Measurements from ENCODE around the gene GCAT. TPM values are rescaled to one million over a fixed set of nuclear protein-coding genes. Genes with fewer than 3 reads are reported as not detected.

GCAT gene
- polyA plus RNA-seq, 3 donors: 0.56 to 1.9 (median 1.1) TPM

- H3K4me2 ChIP-seq (replicated peaks; ENCODE audit: extremely low read depth, low read length, poor library complexity, severe bottlenecking): no peak overlapping the region
- WGBS (ENCODE audit: insufficient coverage): 100% methylated on average over 1 of the region's 2 CpGs
- no peaks in the 10 kb centered on the region for H3K79me2 ChIP-seq (ENCODE audit: insufficient read depth, low read length)
- Mint-ChIP-seq H3K4me3 (no peak overlapping the region), H3K36me3 (no peaks in the 10 kb centered on the region), H3K9me3 (peaks cover 0 to 4% (median 0%) of the 10 kb centered on the region in 7 donors), H3K27me3 (ENCODE audit: low read depth in 3 of 3) (peaks cover 20 to 24% (median 23%) of the 10 kb centered on the region in 3 donors), H3K27ac (no peak overlapping the region), H3K4me1 (peaks cover 16% of the 10 kb centered on the region)
- no peaks in the 10 kb centered on the region for H3K9me3 ChIP-seq (replicated peaks in 1 of 2; ENCODE audit: control insufficient read depth in 1 of 2, insufficient read depth in 1 of 2, low read length in 2 of 2)
- no peak for DNase-seq
- TF ChIP-seq CTCF (IDR thresholded peaks at IDR 0.05): no peak
- no peak overlapping the region for H3K4me3 ChIP-seq (replicated peaks in 1 of 3; ENCODE audit: low read depth in 2 of 3, low read length in 3 of 3)
- H3K4me1 ChIP-seq (ENCODE audit: control insufficient read depth in 1 of 2, insufficient read depth in 2 of 2, low read length in 2 of 2): peaks cover 15 to 19% of the 10 kb centered on the region in 2 donors
- no peaks in the 10 kb centered on the region for H3K36me3 ChIP-seq (replicated peaks in 1 of 2; ENCODE audit: control insufficient read depth in 1 of 2, insufficient read depth in 2 of 2, low read length in 2 of 2)
- peaks cover 3 to 16% of the 10 kb centered on the region in 2 donors for H3K27me3 ChIP-seq (ENCODE audit: control insufficient read depth in 2 of 2, insufficient read depth in 2 of 2, low read length in 2 of 2)
- H4K20me1 ChIP-seq (ENCODE audit: insufficient read depth, low read length): peaks cover 7% of the 10 kb centered on the region
- no peak overlapping the region for H3K27ac ChIP-seq (ENCODE audit: low read depth in 1 of 2, low read length in 2 of 2)
- H3K9ac ChIP-seq (ENCODE audit: insufficient read depth, low read length, poor library complexity, severe bottlenecking): no peak overlapping the region
- H2AFZ ChIP-seq (ENCODE audit: insufficient read depth, low read depth, low read length, poor library complexity, severe bottlenecking): no peak overlapping the region
- intact Hi-C loops (cut with micrococcal nuclease): loop anchor here in 1 of 2 donors (10.0 kb wide), 1 partner anchor 153 kb away; no protein-coding TSS in a partner anchor
Measured at GRCh38 chr22:37811867-37812266, 4.1 kb downstream of the GCAT start.

- Mint-ChIP-seq H3K4me3 (no peak overlapping the region), H3K27me3 (ENCODE audit: low read depth in 3 of 3) (peaks cover 16 to 19% (median 17%) of the 10 kb centered on the region in 3 donors), H3K9me3 (peaks cover 0 to 2% (median 0%) of the 10 kb centered on the region in 7 donors), H3K4me1 (peaks cover 12% of the 10 kb centered on the region), H3K36me3 (no peaks in the 10 kb centered on the region), H3K27ac (no peak overlapping the region)
- H3K4me3 ChIP-seq (replicated peaks in 1 of 3; ENCODE audit: low read depth in 2 of 3, low read length in 3 of 3): no peak overlapping the region
- H3K9me3 ChIP-seq (replicated peaks in 1 of 2; ENCODE audit: control insufficient read depth in 1 of 2, insufficient read depth in 1 of 2, low read length in 2 of 2): no peaks in the 10 kb centered on the region
- no peaks in the 10 kb centered on the region for H3K36me3 ChIP-seq (replicated peaks in 1 of 2; ENCODE audit: control insufficient read depth in 1 of 2, insufficient read depth in 2 of 2, low read length in 2 of 2)
- H3K79me2 ChIP-seq (ENCODE audit: insufficient read depth, low read length): no peaks in the 10 kb centered on the region
- H3K4me2 ChIP-seq (replicated peaks; ENCODE audit: extremely low read depth, low read length, poor library complexity, severe bottlenecking): no peak overlapping the region
- intact Hi-C loops (cut with micrococcal nuclease): loop anchor here in 1 of 2 donors (10.0 kb wide), 1 partner anchor 152 kb away; no protein-coding TSS in a partner anchor
- no peak overlapping the region for H3K27ac ChIP-seq (ENCODE audit: low read depth in 1 of 2, low read length in 2 of 2)
- WGBS (ENCODE audit: insufficient coverage): 96% methylated on average over 18 of the region's 27 CpGs
- no peak for DNase-seq
- peaks cover 9 to 15% of the 10 kb centered on the region in 2 donors for H3K4me1 ChIP-seq (ENCODE audit: control insufficient read depth in 1 of 2, insufficient read depth in 2 of 2, low read length in 2 of 2)
- no peak for TF ChIP-seq CTCF (IDR thresholded peaks at IDR 0.05)
- no peak overlapping the region for H3K9ac ChIP-seq (ENCODE audit: insufficient read depth, low read length, poor library complexity, severe bottlenecking)
- no peak overlapping the region for H2AFZ ChIP-seq (ENCODE audit: insufficient read depth, low read depth, low read length, poor library complexity, severe bottlenecking)
- no peaks in the 10 kb centered on the region for H4K20me1 ChIP-seq (ENCODE audit: insufficient read depth, low read length)
- H3K27me3 ChIP-seq (ENCODE audit: control insufficient read depth in 2 of 2, insufficient read depth in 2 of 2, low read length in 2 of 2): peaks cover 5 to 9% of the 10 kb centered on the region in 2 donors
Measured at GRCh38 chr22:37812869-37813678, 5.3 kb downstream of the GCAT start.
